HG03175 (cell line): ENCODE results near the gene TMOD4.

Source experiments
- ATAC-seq: cut with Tn5 transposase; IDR thresholded peaks from one replicate; pipeline ENCODE4 v1.9.1; 2021; ENCODE audit warnings: mild to moderate bottlenecking, moderate library complexity; ENCODE audit not compliant: unreplicated experiment

The TMOD4 gene

DNA sequence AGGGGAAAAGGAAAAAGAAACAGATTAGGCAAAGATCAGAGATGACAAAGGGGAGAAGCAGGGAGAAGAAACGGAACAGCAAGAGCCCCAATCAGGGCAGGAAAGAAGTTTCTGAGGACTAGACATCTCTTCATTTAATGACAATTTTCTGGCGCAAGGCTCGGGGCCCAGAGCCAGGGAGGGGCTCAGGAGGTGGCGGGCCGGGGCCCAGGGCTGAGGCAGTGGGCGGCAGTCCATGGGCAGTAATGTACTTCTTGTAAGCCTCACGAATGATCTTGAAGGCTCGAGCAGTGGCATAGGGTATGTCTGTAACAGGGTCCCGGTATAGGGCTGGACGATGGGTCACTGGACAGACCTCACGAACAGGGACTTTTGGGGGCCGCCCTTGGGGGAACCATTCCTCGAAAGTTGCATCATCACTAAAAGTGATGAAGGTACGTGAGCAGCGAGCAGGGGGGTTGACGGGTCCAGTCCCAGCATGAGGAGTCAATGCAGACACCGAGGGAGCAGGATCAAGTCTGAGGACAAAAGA, 799 bp upstream of the TMOD4 start:
- ATAC-seq = no peak

DNA sequence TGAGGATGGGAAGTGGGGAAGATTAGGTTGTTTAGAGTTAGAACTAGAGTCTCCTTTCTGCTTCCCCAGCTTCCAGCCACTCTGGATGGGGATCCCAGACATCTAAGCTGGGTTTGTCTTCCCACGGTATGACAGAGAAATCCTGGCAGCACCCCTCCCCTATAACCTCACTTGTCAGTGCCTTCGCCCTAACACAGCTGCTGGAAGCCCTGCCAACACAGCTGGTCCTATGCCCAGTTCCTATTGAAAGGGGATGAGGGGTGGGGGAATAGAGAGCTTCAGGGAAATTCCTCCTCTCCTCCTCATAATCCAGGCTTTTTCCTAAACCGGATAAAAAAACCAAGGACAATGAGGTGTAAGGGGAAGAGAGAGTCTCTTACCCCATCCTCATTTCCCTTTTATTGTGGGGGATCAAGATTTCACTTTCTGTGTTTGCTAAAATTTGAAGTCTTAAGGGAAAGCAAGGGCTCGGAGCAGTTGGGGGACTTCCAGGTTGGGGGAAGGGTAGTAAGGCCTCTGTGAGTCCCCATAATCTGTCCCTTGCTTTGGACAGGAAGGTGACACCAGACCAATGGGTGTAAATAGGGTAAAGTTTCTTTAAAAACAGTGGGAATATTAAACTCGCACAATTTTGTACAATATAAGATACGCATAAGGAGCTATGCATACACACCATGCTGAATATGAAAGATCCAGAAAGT, 590 bp downstream of the TMOD4 start:
- ATAC-seq = no peak

- no peak for ATAC-seq
Measured at GRCh38 chr1:151171190-151171589, 4.6 kb downstream of the TMOD4 start.

- ATAC-seq = no peak
Measured at GRCh38 chr1:151167116-151167515, 8.7 kb downstream of the TMOD4 start.

GRCh38 chr1:151166505-151166956, 9.2 kb downstream of the TMOD4 start:
- no peak for ATAC-seq

GRCh38 chr1:151165738-151166504, 9.9 kb downstream of the TMOD4 start, which contains the start of the genes LYSMD1 and SCNM1:
Gene LYSMD1, minus strand, starts transcription at chr1:151165902. Its CDS starts 644 bp downstream, at chr1:151165258.
Gene SCNM1, plus strand, starts transcription at chr1:151166144. Its CDS starts 9 bp downstream, at chr1:151166153.
- ATAC-seq = peak; percentile 92

DNA sequence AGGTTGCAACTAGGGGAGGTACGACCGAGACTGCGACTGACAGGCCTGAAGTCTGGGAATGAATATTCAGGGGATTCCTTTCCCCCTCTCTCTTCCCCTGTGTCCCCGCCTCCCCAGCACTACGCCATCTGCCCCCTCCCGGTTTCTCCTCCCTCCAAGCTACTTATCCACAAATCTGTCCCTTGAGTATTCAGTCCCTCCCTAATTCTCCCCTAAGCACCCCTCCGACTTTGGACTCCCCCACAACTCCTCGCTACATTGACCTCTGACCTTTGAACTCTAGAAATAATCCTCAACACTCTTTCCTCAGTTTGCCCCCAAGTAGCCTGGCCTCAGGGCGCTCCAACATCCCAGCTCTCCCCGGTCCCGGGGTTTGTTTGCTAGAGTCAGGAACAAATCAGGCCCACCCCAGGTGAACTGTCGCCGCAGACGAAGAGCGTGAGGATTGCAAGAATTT, 10.5 kb downstream of the TMOD4 start:
- peak; percentile 16 for ATAC-seq

DNA sequence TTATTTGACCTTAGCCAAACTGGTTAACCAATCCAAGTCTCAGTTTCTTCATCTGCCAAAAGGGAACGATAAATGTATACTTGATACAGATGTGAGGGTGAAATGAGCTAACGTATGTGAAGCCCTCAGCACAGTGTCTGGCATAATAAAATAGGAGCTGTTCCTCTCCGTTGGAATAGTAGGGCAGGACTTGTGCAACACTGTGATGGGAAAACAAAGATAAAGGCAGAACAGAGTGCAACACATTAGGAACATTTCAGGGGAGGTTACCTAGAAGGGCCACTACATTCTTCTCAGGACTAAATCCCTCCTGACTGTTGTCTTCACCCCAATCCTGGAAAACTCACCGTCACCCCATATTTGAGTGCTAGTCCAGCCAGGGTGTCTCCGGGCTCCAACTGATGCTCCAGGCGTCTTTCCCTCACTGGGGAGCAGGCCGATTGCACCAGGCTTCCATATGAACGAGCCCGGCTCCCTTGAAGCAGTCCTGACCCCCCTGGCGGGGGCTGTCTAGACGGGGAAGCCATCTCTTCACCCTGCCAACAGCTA, 11.0 kb downstream of the TMOD4 start:
- no peak for ATAC-seq

- ATAC-seq = no peak
Measured at GRCh38 chr1:151159373-151159772, 16.4 kb downstream of the TMOD4 start.

DNA sequence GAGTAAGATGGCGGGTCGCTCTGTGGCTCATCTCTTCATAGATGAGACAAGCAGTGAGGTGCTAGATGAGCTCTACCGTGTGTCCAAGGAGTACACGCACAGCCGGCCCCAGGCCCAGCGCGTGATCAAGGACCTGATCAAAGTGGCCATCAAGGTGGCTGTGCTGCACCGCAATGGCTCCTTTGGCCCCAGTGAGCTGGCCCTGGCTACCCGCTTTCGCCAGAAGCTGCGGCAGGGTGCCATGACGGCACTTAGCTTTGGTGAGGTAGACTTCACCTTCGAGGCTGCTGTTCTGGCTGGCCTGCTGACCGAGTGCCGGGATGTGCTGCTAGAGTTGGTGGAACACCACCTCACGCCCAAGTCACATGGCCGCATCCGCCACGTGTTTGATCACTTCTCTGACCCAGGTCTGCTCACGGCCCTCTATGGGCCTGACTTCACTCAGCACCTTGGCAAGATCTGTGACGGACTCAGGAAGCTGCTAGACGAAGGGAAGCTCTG, 17.0 kb downstream of the TMOD4 start:
- no peak for ATAC-seq

DNA sequence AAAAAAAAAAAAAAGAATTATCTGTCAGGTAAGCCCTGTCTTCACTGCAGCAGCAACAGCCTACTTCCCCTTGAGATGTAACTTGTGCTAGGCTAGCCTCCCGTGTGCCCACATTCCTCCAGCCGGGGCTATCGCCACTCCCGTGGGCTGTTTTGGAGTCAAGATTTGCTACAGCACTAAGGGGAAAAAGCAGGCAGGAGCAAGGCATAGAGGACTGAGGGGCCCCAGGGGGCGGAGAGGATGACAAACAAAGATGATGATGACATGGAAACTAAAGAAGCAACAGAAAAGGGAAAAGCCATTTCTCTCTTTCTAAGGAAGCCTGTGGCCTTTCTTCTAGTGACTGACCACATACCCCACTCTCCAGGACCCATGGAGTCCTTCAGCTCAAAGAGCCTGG, 17.5 kb downstream of the TMOD4 start:
- no peak for ATAC-seq

- ATAC-seq = no peak
Measured at GRCh38 chr1:151157067-151157531, 18.7 kb downstream of the TMOD4 start.

DNA sequence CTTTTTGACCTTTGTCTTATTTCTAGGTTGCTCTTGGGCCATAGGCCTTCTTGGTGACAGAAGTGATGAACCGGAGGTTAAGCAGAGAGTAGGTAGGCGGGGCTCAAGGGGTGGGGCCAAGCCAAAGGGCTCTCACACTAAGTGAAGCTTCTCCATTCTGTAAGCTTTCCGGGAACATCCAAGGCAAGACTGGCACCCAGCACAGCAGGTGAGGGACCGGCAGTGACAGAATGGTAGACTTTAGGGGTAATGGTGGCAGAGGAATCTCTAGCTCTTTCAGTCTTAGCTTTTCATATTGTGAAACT, 19.3 kb downstream of the TMOD4 start, which contains the start of gene TNFAIP8L2:
TNFAIP8L2 (plus strand) TSS at position 135 of the 305 bp plus-strand sequence. CDS start 2,049 bp downstream, outside the sequence.
- peak; percentile 84 for ATAC-seq

DNA sequence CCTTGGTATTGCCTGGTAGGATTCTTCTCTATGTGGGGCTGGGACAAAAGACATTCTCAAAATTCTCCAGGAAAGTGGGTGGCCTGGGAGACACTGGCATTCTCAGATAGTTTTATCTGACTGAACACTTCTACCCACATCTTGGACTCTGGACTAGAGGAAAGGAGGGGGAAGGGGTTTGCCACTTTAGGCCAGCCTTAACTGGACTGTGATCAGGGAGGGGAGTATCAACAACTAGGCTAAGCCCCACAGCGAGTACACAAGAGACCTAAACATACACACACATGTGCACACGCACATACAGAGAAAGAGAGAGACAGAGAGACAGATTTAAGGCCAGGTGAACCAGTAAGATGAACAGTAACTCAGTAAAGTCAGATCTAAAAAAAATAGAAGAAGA, 28.1 kb downstream of the TMOD4 start:
- no peak for ATAC-seq

DNA sequence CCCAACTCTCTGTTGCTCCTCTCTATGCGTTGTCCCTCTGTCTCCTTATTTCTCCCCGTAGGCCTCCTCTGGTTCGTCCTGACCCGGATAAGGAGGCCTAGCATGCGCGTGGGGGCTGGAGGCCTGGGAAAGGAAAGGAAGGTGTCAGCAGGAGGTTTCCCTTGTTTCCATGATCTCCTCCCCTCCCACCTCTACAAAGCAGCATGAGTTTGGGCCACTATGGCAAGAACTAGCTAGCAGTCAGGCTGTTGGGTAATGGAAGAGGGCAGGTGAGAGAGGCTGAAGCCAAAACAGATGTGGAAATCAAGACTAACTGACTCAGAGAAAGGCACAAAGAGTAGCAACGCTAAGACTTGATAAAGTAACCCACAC, 28.7 kb downstream of the TMOD4 start:
- no peak for ATAC-seq

GRCh38 chr1:151146412-151147131, 29.2 kb downstream of the TMOD4 start, which contains the start of gene SEMA6C:
Gene SEMA6C, minus strand, starts transcription at chr1:151146631. Its CDS starts 4,010 bp downstream, at chr1:151142621.
- peak; percentile 93 for ATAC-seq

DNA sequence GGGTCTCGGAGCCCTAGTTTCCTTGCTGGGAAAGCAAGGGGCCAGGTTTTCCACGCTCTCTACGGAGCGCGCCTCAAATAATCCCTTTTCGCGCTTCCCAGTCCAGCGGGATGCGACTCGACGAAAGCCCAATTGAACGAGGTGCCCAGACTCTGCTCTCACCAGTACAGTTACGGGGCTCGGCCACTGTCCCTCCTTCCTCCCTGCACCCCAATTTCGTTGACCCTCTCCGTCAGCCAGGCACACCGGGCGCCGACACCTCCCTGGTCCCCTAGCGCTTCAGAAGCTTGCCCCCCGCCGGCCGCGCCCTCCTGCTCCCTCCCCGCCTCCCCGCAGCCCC, 29.7 kb downstream of the TMOD4 start:
- ATAC-seq = peak; percentile 7

- ATAC-seq = no peak
Measured at GRCh38 chr1:151145304-151146071, 30.3 kb downstream of the TMOD4 start.

DNA sequence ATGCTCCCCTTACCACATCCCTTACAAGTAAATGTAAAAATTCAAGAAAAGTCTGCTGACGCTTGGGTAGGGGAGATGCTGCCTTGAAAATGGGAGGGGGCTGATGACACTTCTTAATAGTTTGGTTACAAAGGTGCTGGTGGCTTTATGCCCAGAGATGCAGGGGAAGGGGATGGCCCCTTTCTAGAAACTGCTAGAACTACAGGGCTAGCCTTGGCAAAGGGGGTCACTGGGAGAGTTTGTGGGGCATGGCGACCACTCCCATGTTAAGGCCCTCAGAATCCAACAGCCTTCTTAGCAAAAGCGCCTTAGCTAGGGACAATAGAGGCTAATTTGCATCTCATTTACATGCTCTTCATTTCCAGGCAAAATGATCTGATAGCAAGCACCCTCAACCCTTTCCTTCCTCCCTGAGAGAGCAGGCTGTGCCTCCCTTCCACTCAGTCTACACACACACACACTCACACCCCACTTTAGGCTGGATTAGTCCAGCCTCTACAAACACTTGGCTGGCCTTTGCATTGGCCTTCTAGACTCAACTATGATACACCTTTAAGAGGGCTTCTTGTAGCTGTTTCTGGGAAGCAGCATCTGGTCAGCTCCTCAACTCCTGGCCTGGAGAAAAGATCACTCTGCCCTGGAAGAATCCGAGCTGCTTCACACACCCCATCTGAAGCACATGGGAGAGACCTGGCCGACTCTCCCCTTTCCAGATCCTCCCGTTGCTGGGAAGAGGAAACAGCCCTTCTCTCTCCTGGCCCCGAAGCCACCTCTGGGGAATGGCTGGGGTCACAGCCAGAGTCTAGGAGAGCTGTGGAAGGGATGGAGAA, 31.1 kb downstream of the TMOD4 start:
- ATAC-seq = no peak
